HG02763 (cell line): ENCODE measurements around the gene MIS18BP1.
"Not testable (repeated sequence)": the region's sequence is repeated elsewhere in the genome, so short reads cannot be mapped to it uniquely, and the experiment has no call there.

Source experiments
- ATAC-seq: cut with Tn5 transposase; IDR thresholded peaks from one replicate; pipeline ENCODE4 v1.9.1; 2021; ENCODE audit warnings: mild to moderate bottlenecking, moderate library complexity; ENCODE audit not compliant: unreplicated experiment

MIS18BP1 gene

DNA sequence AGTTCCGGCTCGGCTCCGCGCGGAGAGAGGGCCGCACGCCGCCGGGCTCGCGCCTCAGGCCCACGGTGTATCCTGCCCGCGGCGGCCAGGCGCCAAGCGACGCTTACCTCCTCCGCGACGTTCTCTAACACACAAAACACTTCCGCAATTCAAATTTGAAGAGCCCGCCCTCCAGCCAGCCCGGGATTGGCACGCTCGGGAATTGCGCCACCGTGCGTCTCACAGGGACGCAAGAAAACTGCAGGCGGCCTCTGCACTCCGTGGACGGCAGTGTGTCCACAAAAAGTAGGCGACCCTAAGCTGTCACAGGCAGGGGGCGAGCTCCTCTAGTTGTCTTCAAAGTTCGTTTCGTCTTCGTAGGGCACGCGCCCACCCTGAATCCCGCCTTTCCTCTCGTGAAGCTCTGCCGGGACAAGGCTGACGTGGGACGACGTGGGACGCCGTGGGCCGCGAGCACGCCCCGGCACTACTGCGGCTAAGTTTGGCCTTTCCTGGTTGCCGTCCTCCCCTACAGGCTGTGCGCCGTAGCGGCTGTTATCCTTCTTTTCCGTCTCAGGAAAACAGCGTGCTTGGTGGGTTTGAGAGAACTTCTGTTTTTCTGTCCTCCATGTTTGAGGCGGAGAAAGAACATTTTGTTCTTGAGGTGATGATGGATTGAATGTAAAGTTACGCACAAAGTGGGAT, at the start of gene MIS18BP1:
Gene MIS18BP1 (minus strand): TSS at position 133 of the 684 bp plus-strand sequence. CDS start 5,916 bp downstream, outside the sequence.
- ATAC-seq, result peak; percentile 76

DNA sequence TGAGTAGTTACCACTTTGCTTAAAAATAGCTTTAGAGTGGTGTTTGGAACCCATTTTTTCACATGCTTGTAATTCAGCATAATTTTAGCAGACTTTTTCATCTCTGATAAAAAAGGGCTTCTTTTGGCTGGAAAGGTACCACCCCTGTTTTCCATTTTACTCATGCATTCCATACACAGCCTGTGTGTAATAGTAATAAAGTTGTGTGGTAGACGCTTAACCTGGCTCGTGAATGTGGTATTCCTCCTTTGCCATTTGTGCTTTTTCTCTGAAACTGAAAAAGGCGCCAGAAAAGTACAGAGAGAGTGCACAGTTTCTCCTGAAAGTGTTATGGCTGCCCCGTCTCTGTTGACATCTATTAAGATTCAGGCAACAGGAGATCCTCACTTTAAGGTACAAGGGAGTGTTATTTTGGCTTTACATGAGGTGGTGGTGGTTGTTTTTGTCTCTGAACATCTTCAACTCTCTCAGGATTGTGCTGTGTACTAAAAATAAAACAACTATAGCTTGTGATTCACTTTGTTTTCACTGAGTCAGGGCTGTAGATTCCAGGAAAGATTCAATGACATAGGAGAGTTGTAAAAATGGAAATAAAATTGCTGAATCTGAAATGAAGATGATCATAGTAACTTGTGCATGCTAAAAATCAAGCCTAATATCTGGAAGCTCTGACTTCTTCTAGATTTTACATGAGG, 45.6 kb upstream of the MIS18BP1 start:
- no peak for ATAC-seq

DNA sequence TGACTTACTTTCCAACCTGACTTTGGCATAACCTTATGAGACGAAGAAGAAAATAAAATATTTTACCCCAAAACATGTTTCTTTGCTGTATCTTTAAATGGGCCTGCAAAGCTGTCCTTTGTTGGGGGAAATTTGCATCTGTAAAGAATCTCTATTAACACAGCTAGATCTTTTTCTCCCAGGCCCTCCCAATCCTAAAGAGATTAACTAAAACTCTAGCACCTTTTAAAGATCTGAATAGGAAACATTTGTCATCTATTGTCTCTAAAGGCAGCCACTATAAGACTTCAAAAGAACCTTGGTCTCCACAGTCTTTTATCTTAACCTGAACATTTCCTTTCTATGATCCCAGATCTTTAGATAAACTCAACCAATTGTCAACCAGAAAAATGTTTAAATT, 41.8 kb upstream of the MIS18BP1 start:
- ATAC-seq, result not testable (repeated sequence)

DNA sequence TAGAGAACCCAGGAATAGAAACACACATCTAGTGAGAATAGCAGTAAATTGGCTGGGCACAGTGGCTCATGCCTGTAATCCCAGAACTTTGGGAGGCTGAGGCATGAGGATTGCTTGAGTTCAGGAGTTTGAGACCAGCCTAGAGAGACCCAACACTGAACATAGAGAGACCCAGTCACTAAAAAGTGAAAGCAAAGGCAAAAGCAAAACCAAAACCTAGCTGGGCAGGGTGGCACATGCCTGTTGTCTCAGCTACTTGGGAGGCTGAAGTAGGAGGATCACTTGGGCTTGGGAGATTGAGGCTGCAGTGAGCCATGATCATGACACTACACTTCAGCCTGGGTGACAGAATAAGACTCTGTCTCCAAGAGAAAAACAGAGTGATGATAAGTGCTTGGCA, 37.5 kb upstream of the MIS18BP1 start:
- no peak for ATAC-seq

DNA sequence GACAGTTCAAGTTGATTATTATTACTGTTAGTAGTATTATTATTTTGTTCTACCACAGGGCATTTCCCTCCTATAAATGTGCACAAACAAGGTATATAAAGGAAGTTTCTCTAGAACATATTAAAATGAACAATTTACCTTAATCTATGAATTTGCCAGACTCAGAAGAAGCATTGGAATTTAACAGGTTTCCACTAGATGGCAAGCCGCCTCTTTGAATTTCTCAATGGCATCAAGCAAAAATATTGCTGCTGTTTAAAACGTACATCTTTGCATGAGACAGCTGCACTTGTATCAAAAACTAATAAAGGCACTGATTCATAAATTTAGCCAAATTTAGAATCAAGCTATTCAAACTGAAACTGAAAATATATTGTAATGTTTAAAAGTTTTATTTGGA, 34.6 kb upstream of the MIS18BP1 start:
- no peak for ATAC-seq

DNA sequence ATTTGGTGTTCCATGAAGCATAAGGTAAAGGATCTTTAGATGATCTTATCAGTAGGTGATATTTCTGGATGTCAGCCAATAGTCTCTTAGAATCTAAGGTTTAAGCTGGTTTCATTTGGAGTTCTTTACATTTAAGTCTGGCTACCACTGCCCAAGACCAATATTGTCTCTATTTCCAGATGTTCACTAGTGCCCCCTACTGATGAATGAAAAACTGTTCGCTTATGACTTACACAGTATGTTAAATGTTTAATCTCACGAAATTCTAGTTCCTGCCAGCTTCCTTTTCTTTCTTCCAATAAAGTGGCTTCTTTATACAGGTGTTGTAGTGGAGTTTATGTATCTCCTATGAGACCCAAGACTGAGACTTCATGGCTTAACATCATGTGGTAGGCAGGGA, 31.8 kb upstream of the MIS18BP1 start:
- no peak for ATAC-seq

DNA sequence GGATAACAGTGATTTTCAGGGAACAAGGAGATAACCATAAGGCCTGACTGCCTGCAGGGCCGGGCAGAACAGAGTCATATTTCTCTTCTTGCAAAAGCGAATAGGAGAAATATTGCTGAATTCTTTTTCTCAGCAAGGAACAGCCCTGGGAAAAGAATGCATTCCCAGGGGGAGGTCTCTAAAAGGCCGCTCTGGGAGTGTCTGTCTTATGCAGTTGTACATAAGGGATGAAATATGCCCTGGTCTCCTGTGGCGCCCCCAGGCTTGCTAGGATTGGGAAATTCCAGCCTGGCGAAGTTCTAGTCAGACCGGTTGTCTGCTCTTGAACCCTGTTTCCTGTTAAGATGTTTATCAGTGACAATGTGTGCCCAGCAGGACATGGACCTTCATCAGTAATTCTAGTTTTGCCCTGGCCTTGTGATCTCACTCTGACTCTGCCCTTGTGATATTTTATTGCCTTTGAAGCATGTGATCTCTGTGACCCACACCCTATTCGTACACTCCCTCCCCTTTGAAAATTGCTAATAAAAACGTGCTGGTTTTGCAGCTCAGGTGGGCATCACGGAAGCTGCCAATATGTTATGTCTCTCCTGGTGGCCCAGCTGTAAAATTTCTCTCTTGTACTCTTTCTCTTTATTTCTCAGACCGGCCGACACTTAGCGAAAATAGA, 28.9 kb upstream of the MIS18BP1 start:
- ATAC-seq, result not testable (repeated sequence)

DNA sequence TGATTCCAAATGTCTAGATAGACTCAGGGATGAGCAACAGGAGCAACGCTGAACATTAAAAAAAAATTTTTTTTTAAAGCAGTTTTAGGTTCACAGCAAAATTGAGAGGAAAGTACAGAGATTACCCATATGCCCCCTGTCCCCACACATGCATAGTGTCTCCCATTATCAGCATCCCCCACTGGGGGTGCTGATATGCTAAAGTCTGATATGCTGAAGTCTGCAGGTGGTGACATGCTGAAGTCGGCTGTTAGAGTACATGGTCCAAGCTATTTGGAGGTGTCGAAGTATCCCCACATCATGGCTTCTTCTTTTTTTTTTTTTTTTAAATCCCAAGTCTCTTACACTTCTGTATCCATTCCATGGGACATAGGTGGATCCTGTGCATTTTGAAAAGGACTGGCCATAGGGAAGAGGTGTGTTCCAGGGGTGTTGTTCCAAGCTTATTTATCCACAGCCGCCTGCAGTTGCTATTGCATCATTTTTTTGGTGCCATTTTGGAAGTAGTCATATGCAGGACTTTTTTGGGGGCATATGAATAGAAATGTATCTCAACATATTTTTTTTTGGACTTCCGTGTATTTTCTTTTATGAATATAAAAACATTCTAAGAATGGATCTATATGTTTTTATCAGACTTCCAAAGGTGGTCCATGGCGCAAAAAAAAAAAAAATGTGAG, 19.0 kb upstream of the MIS18BP1 start:
- no peak for ATAC-seq

DNA sequence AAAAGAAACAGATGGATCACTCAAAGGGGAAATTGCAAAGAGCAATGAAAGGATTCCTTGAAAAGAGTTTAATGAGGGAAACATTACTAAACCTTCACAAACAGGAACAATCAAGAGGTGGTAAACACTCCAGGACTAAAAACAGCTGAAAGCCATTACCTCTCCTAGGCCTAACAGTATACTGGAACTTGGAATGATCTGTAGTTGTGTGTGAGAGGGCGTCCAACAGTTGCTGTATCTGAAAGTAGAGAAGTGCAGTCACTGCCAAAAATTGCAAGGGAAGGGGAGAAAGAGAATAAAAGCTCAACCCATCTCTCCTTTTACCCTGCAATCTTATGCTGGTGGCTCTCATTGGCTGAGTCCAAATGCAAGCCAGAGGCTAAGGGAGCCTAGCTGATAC, 17.0 kb upstream of the MIS18BP1 start:
- no peak for ATAC-seq

DNA sequence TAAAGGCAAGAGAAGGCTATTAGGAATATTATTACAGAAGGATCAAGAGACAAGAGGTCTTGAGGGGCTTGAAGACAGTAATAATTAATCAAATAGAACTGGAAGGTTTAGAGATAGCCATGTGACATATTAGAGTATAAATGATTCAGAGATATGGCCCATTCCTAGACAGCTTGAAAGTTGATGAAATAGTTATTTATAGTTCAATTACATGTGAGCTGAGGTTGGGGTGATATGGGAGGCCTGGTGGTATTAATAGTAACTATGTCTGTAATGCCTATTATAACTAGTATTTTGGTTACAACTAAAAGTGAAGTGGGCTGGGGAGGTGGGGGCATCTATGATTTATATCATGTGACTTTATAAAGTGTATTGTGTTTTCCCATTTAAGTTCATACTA, 14.1 kb upstream of the MIS18BP1 start:
- no peak for ATAC-seq

DNA sequence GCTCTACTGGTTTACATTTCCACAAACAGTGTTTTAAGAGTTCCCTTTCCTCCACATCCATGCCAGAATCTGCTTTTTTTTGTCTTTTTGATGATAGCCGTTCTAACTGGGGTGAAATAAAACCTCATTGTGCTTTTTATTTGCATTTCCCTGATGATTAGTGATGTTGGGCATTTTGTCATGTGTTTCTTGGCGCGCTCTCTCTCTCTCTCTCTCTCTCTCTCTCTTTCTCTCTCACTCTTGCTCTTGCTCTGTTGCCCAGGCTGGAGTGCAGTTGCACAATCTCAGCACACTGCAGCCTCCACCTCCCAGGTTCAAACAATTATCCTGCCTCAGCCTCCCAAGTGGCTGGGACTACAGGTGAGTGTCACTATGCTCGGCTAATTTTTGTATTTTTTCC, 9.6 kb upstream of the MIS18BP1 start:
- ATAC-seq, result no peak

DNA sequence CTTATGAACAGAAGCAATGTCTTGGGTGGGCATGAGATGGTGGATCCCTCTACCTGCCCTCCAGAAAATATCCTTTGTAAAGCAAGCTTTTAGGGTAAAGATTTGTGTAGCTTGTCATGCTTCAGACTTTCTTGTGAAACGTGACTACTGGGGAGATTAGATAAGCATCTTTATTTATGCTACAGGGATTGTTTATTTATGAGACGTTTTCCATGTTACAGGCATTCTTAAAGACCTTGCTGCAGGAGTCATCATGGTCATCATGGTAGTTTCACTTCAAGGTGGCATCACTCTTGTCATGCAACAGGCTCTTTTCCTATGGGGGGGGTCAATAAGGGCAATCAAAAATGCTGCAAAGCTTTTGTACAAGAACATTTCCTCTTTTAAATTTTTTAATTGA, 8.2 kb upstream of the MIS18BP1 start:
- ATAC-seq, result no peak

DNA sequence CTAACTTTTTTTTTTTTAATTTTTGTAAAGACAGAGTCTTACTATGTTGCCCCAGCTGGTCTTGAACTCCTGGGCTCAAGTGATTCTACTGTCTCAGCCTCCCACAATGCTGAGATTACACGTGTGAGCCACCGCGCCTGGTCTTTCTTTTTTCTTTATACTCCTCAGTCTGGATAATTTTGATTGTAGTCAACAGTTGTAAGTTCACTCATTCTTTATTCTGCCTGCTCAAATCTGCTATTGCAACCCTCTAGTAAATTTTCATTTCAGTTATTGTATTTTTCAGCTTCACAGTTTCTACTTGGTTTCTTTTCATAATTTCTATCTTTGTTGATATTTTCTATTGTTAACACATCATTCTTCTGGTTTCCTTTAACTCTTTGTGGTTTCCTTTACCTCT, 5.8 kb upstream of the MIS18BP1 start:
- no peak for ATAC-seq

DNA sequence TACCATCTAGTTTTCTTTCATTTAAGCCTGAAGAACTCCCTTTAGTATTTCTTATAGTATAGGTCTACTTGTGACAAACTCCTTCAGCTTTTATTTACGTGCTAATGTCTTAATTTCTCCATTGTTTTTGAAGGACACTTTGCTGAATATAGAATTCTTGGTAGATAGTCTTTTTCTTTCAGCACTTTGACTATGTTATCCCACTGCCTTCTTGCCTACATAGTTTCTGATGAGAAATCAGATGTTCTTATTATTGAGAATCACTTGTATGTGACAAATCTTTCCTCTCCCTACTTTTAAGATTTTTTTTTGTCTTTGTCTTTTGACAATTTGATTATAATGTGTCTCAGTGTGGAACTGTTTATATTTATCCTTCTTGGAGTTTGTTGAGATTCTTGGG, 5.1 kb upstream of the MIS18BP1 start:
- ATAC-seq, result no peak

DNA sequence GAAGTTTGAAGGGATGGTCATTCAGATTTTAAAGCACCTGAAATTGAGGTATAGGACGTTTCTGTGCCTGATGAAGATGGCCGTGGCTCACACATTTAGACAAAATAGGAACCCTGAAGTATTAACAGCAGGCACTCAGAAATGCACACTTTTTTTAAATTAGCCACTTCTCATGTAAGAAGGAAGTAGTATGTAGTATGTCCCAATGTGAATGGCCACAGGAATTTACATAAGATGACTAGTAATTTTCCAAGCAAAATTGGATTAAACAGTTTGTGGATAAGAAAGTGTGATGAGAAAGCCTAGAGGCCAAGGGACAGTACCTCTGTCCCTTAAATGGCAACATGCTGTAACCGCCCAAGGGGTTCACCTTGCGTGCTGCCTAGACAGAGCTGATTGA, 1.8 kb upstream of the MIS18BP1 start:
- ATAC-seq, result no peak

DNA sequence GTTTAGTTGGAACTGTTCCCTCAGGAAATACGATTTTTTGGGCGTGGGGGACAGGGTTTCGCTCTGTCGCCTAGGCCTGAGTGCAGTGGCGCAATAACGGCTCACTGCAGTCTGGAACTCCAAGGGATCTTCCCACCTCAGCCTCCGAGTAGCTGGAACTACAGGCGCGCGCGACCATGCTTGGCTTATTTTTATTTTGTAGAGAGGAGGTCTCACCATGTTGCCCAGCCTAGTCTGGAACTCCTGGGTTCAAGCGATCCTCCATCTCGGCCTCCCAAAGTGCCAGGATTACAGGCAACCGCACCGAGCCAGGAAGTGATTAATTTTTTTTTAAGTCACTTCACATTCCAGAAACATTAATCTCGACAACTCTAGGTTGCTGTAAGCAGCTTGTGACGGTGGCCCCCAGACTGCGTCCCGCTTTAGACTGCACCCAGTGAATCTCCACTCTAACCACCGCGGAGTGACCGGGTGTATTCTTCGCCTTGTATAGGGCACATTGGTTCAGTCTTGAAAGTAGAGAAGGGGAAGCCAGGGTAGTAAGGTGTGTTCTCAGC, 830 bp upstream of the MIS18BP1 start:
- ATAC-seq, result no peak

DNA sequence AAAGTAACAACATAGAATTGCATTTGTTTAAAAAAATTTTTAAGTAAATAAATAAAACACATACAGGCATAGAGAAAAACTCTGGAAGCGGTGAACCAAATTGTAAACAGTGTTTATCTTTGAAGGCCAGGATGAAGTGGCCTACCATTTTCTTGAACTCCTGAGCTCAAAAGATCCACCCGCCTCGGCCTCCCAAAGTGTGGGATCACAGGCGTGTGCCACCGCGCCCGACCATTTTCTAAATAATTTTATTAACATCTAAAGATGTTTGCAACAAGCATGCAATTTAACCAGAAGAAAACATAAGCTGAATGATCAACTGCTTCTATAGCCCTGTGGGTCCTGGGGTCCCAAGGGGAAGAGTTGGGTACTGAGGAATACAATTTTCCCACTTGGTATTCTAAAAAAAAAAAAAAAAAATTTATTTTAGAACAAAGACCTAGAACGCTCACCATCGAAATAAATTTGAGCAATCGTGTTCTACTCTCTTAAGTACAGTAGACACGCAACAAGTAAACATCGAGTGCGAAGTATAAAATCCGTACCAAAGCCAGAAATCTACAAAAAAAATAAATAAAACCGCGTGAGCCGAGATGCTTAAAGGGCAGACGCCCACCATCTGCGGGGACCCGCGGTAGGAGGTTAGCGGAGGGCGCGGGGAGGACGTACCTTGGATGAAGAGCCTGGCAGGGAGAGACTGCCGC, 484 bp downstream of the MIS18BP1 start:
- no peak for ATAC-seq

DNA sequence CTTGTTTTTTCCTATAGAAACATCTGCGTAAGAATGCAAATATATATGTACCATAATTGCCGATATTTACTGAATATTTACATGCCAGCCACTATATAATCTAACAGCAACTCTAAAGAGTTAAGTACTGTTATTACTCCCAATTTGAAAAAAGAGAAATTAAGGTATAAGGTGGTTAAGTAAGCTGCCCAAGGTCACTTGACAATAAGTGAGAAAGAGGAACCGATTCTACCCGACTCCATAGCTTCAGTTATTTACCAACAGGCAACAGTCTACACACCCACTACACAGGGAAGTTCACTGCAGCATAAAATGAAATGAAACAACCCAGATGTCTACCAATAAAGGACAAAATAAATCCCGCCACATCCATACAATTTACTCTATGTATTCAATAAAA, 1.1 kb downstream of the MIS18BP1 start:
- ATAC-seq, result peak; percentile 65

DNA sequence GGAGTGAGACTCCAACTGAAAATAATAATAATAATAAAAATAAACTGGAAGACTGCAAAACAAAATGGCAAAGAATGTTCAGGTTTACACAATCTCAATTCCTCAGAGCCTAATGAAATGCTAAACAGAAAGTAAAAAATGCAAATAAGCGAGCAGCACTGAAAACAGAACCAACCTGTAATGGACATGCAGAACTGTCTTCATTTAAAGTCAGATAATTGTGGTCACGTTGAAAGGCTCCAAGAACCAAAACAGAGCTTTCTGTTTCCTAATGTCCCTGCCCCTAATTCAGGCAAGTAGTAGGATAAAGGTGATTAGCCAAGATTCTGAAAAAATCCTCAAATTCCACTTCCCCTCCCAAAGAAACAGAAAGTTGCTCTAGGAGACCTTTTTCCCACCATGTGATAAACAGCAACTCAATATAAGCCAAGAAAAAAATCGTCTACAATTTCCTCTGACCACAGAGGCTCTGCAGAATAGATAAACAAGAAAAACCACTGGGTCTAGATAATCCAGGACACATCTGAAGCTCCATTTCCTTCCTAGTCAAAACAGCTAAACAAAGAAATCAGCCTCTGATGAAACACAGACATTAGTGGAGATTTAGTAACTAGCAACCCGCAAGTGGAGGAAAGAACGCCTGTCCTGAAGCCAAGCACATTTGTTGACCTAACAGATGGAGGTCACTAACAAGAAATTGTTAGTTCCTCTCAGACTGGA, 3.0 kb downstream of the MIS18BP1 start:
- peak; percentile 22 for ATAC-seq

DNA sequence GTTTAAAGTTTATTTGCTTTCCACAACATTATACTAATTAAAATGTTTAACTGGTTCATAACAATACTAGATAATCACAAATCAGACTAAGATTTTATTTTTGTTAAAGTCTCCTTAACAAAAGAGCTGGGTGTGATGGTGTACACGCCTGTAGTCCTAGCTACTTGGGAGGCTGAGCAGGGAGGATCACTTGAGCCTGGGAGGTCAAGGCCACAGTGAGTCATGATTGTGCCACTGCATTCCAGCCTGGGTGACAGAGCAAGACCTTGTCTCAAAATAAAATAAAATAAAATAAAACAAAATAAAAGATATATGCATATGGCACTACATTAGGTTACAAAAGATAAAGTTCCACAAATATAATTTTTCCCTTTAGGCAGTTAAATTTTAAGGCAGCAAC, 5.6 kb downstream of the MIS18BP1 start:
- no peak for ATAC-seq
